Cardiac fibroblast (primary cell): Measurements from ENCODE around the gene FYCO1.

Source experiments
- DNase-seq, 2 donors: peaks; one replicate each; pipeline versions ENCODE4 v3.0.0 to v3.0.0-alpha.2; 2010; ENCODE audit warnings: low read depth in 2 of 2
- H3K4me3 ChIP-seq, 2 donors: replicated peaks in 1 of 2; 1 replicate in 1 of 2; 2 replicates in 1 of 2; pipeline ENCODE4 v1.5.1; 2011; ENCODE audit warnings: low read depth in 2 of 2, low read length in 2 of 2, mild to moderate bottlenecking in 2 of 2, moderate library complexity in 1 of 2
- CTCF ChIP-seq: IDR thresholded peaks from one replicate; pipeline ENCODE4 v1.5.1; 2011; ENCODE audit warnings: low read depth, mild to moderate bottlenecking, low read length, inconsistent platforms

Gene FYCO1

GRCh38 chr3:45955706-45956105 lies 39.9 kb downstream of the FYCO1 start:
- DNase-seq: no peak
- no peak overlapping the region for H3K4me3 ChIP-seq
- no peak for TF ChIP-seq CTCF

- no peak for DNase-seq
- TF ChIP-seq CTCF: no peak
- H3K4me3 ChIP-seq: no peak overlapping the region
Observed at GRCh38 chr3:45955017-45955647, 40.5 kb downstream of the FYCO1 start.

- H3K4me3 ChIP-seq: no peak overlapping the region
- TF ChIP-seq CTCF: no peak
- DNase-seq: no peak
Observed at GRCh38 chr3:45954306-45954705, 41.3 kb downstream of the FYCO1 start.

- TF ChIP-seq CTCF: no peak
- DNase-seq: no peak
- no peak overlapping the region for H3K4me3 ChIP-seq
Observed at GRCh38 chr3:45953536-45953935, 42.1 kb downstream of the FYCO1 start.

- DNase-seq: peak in 1 of 2 donors; percentile 43
- TF ChIP-seq CTCF: no peak
- no peak overlapping the region for H3K4me3 ChIP-seq
Observed at GRCh38 chr3:45952456-45952855, 43.2 kb downstream of the FYCO1 start.

GRCh38 chr3:45951946-45952345 lies 43.7 kb downstream of the FYCO1 start:
- TF ChIP-seq CTCF: no peak
- DNase-seq: no peak
- no peak overlapping the region for H3K4me3 ChIP-seq
